Endothelial cell of umbilical vein (primary cell): ENCODE results near the gene EPC1. TPM values are rescaled to one million over a fixed set of nuclear protein-coding genes. Genes with fewer than 3 reads are reported as not detected.
A peak's percentile ranks its signal among the peaks of the same experiment; 100 is the strongest.
"Not testable (repeated sequence)": the region's sequence is repeated elsewhere in the genome, so short reads cannot be mapped to it uniquely, and the experiment has no call there.

ENCODE experiments used
- BruUV-seq: library from RNA; stranded (reverse); fragments of 400-500 nt; replicated peaks from 2 replicates; lab custom pipeline; 2021; lab: Mats Ljungman, UMichigan
- CTCF ChIA-PET: fragments of 300-600, 350-600 bp; sonication (Branson Sonifier 250); formaldehyde crosslinking; loops from one replicate; lab custom pipeline; 2021; ENCODE audit warnings: antibody characterized with exemption, inconsistent platforms; lab: Charles Lee
- POLR2A ChIA-PET: fragments of 300-600, 350-600 bp; sonication (Branson Sonifier 250); formaldehyde crosslinking; loops from one replicate; lab custom pipeline; 2021; ENCODE audit warnings: antibody characterized with exemption, inconsistent platforms; lab: Charles Lee
- DNase-seq: peaks from one replicate; pipeline ENCODE4 v3.0.0-alpha.2; 2011; ENCODE audit warnings: low read depth, low spot score
- FAIRE-seq: peaks from 2 replicates; lab custom pipeline; 2011; peaks lifted over from hg19 to GRCh38; lab: Jason Lieb, UNC
- H2AFZ ChIP-seq: 2 replicates; pipeline ENCODE4 v1.6.0; 2012; ENCODE audit warnings: low read depth, low read length, control low read depth, inconsistent platforms
- H3K27ac ChIP-seq: 2 replicates; pipeline ENCODE4 v1.5.1; 2011; ENCODE audit warnings: low read depth, mild to moderate bottlenecking, control low read depth, low read length, moderate library complexity; ENCODE audit not compliant: insufficient read depth
- H3K27me3 ChIP-seq, 2 experiments: 2 replicates each; pipeline versions ENCODE4 v1.6.0 to v1.6.1; 2011; ENCODE audit warnings: low read length in 2 of 2, mixed read lengths in 1 of 2; ENCODE audit not compliant: control insufficient read depth in 2 of 2, insufficient read depth in 2 of 2
- H3K36me3 ChIP-seq, 2 experiments: 2 replicates in 1 of 2; 3 replicates in 1 of 2; pipeline ENCODE4 v1.5.1; 2011; ENCODE audit warnings: low read length in 2 of 2, mild to moderate bottlenecking in 1 of 2, moderate library complexity in 1 of 2; ENCODE audit not compliant: control insufficient read depth in 2 of 2, insufficient read depth in 2 of 2; ENCODE audit errors: extremely low read depth in 1 of 2
- H3K4me1 ChIP-seq: 3 replicates; pipeline ENCODE4 v1.5.1; 2011; ENCODE audit warnings: mild to moderate bottlenecking, low read length; ENCODE audit not compliant: control insufficient read depth, insufficient read depth; ENCODE audit errors: extremely low read depth
- H3K4me2 ChIP-seq: 2 replicates; pipeline ENCODE4 v1.6.1; 2011; ENCODE audit warnings: low read length, control low read depth, mixed read lengths; ENCODE audit not compliant: insufficient read depth
- H3K4me3 ChIP-seq, 3 experiments: fragments of 200-600 bp in 1 of 3; sonication (generic), shearing (Covaris generic) in 1 of 3; replicated peaks in 1 of 3; 2 replicates each; pipeline ENCODE4 v1.5.1; 2011 to 2016; ENCODE audit warnings: control low read depth in 3 of 3, low read length in 3 of 3, mild to moderate bottlenecking in 2 of 3, inconsistent platforms in 1 of 3, low read depth in 1 of 3, moderate library complexity in 1 of 3; ENCODE audit not compliant: insufficient read depth in 1 of 3
- H3K79me2 ChIP-seq: 2 replicates; pipeline ENCODE4 v1.6.0; 2012; ENCODE audit warnings: low read length, inconsistent platforms; ENCODE audit not compliant: control insufficient read depth, insufficient read depth
- H3K9ac ChIP-seq: replicated peaks from 2 replicates; pipeline ENCODE3; 2011; ENCODE audit warnings: low read length, control low read depth; ENCODE audit not compliant: insufficient read depth; ENCODE audit errors: extremely low read depth
- H3K9me1 ChIP-seq: replicated peaks from 3 replicates; pipeline ENCODE4 v1.6.0; 2011; ENCODE audit warnings: mild to moderate bottlenecking, low read length; ENCODE audit not compliant: control insufficient read depth, insufficient read depth; ENCODE audit errors: extremely low read depth
- H3K9me3 ChIP-seq: replicated peaks from 2 replicates; pipeline ENCODE4 v1.5.1; 2012; ENCODE audit warnings: low read length, inconsistent platforms; ENCODE audit not compliant: control insufficient read depth, insufficient read depth
- H4K20me1 ChIP-seq: replicated peaks from 2 replicates; pipeline ENCODE3; 2011; ENCODE audit warnings: mild to moderate bottlenecking, low read length; ENCODE audit not compliant: control insufficient read depth, insufficient read depth; ENCODE audit errors: extremely low read depth
- FOS ChIP-seq: IDR thresholded peaks from 2 replicates; pipeline ENCODE4 v1.6.1; 2011; ENCODE audit warnings: mild to moderate bottlenecking, low read length, moderate library complexity, borderline replicate concordance; ENCODE audit not compliant: insufficient read depth
- dilution Hi-C: fragments of 300-500 bp; cut with MboI; formaldehyde crosslinking; loops from one replicate; pipeline ENCODE4 v1.15.0; 2019; ENCODE audit warnings: low sequenced_read_pairs; ENCODE audit not compliant: extremely low pct_ligation_motif_present
- intact Hi-C: fragments of 100-400 bp; cut with micrococcal nuclease; formaldehyde crosslinking; loops from one replicate; pipeline ENCODE4 v1.10.0; 2022
- polyA plus RNA-seq, 4 experiments: library from polyadenylated mRNA; depleted of rRNA in 3 of 4; stranded (reverse) in 3 of 4; unstranded in 1 of 4; fragments of >200 nt; gene quantifications; 2 replicates each; pipeline versions ENCODE4 v1.2.1 to v1.2.3, GENCODE V29; 2011 to 2012; ENCODE audit warnings: missing spikeins in 1 of 4
- total RNA-seq: library from RNA; stranded (reverse); gene quantifications from 2 replicates; pipeline ENCODE4 v1.2.3, GENCODE V29; 2021

EPC1 gene
- total and polyA plus RNA-seq, 2 donors (not counting 3 experiments of a cell fraction or from before 2014, with no cell fraction given), result 27.9 to 39.0 TPM

GRCh38 chr10:32225976-32226375 is 121.0 kb downstream of the EPC1 start:
- CTCF ChIA-PET, result interaction anchor here (1.3 kb wide), 1 partner anchor 15 kb away, joined by 5 read pairs; no protein-coding TSS in a partner anchor
- no peaks in the 10 kb centered on the region for H3K4me1 ChIP-seq
- H3K27me3 ChIP-seq, result no peaks in the 10 kb centered on the region
- intact Hi-C loops (no loop called here), dilution Hi-C loops (no loop called here)
- DNase-seq (no peak), FAIRE-seq (peak; percentile 35)
- BruUV-seq, result no TSS peak
- POLR2A ChIA-PET, result no interaction called here
- no peaks in the 10 kb centered on the region for H3K9me3 ChIP-seq
- TF ChIP-seq FOS, result no peak
- H3K36me3 ChIP-seq, result no peaks in the 10 kb centered on the region
- no peaks in the 10 kb centered on the region for H3K79me2 ChIP-seq
- no peak overlapping the region for H3K4me2 ChIP-seq
- no peak overlapping the region for H3K4me3 ChIP-seq
- H3K27ac ChIP-seq, result no peak overlapping the region
- H3K9me1 ChIP-seq, result no peaks in the 10 kb centered on the region
- H2AFZ ChIP-seq, result no peak overlapping the region
- H4K20me1 ChIP-seq, result no peaks in the 10 kb centered on the region
- no peak overlapping the region for H3K9ac ChIP-seq

GRCh38 chr10:32222376-32222775 is 124.6 kb downstream of the EPC1 start:
- H3K36me3 ChIP-seq, H3K4me3 ChIP-seq, H4K20me1 ChIP-seq, H3K79me2 ChIP-seq, H3K9me3 ChIP-seq, H3K4me1 ChIP-seq, DNase-seq, H3K9me1 ChIP-seq, POLR2A ChIA-PET, H3K9ac ChIP-seq, intact Hi-C loops, H3K27me3 ChIP-seq, H3K4me2 ChIP-seq, BruUV-seq, H2AFZ ChIP-seq, H3K27ac ChIP-seq, dilution Hi-C loops, FAIRE-seq: not testable (repeated sequence)
- CTCF ChIA-PET, result interaction anchor here (0.8 kb wide), 1 partner anchor 12 kb away, joined by 4 read pairs; no protein-coding TSS in a partner anchor

- BruUV-seq, H3K9me1 ChIP-seq, intact Hi-C loops, H3K27ac ChIP-seq, H3K79me2 ChIP-seq, POLR2A ChIA-PET, H4K20me1 ChIP-seq, H2AFZ ChIP-seq, dilution Hi-C loops, H3K4me2 ChIP-seq, H3K4me3 ChIP-seq, FAIRE-seq, H3K36me3 ChIP-seq, H3K27me3 ChIP-seq, H3K9ac ChIP-seq, H3K9me3 ChIP-seq, DNase-seq, CTCF ChIA-PET, H3K4me1 ChIP-seq: not testable (repeated sequence)
Measured at GRCh38 chr10:32219156-32219555, 127.8 kb downstream of the EPC1 start.

GRCh38 chr10:32218206-32219044 is 128.5 kb downstream of the EPC1 start:
- H3K9me1 ChIP-seq, H3K9me3 ChIP-seq, H3K27ac ChIP-seq, H3K36me3 ChIP-seq, H3K4me1 ChIP-seq, H3K27me3 ChIP-seq, H4K20me1 ChIP-seq, H3K4me3 ChIP-seq, BruUV-seq, intact Hi-C loops, CTCF ChIA-PET, H3K4me2 ChIP-seq, H2AFZ ChIP-seq, DNase-seq, dilution Hi-C loops, FAIRE-seq, H3K9ac ChIP-seq, H3K79me2 ChIP-seq, POLR2A ChIA-PET: not testable (repeated sequence)
